Activated B cell treated with CpG ODN at 0.5 μM for 24 hours (primary cell): Measurements from ENCODE around the gene SLC16A1. TPM values are rescaled to one million over a fixed set of nuclear protein-coding genes. Genes with fewer than 3 reads are reported as not detected.

Experiments used
- ATAC-seq: fragments of 200-7000 bp; cut with Tn5 transposase; one replicate; pipeline ENCODE4 v1.10.0; 2021; ENCODE audit warnings: low read depth, mild to moderate bottlenecking, moderate library complexity
- CTCF ChIA-PET: fragments of 350-600 bp; sonication (Branson Sonifier 250); formaldehyde crosslinking; loops from one replicate; lab custom pipeline; 2021; ENCODE audit warnings: antibody characterized with exemption; lab: Charles Lee
- POLR2A ChIA-PET: fragments of 350-600 bp; sonication (Branson Sonifier 250); formaldehyde crosslinking; loops from one replicate; lab custom pipeline; 2021; ENCODE audit warnings: antibody characterized with exemption; lab: Charles Lee
- DNase-seq: peaks from one replicate; pipeline ENCODE4 v3.0.0; 2022
- H3K27ac Mint-ChIP-seq: one replicate; pipeline ENCODE4 v1.8.0; 2020; ENCODE audit warnings: mixed read lengths
- H3K27me3 Mint-ChIP-seq: one replicate; pipeline ENCODE4 v1.8.0; 2021; ENCODE audit warnings: mixed read lengths
- H3K36me3 Mint-ChIP-seq: one replicate; pipeline ENCODE4 v1.8.0; 2021; ENCODE audit warnings: low read depth, mixed read lengths
- H3K4me1 Mint-ChIP-seq: one replicate; pipeline ENCODE4 v1.8.0; 2021; ENCODE audit warnings: mixed read lengths
- H3K4me3 Mint-ChIP-seq: one replicate; pipeline ENCODE4 v1.8.0; 2020; ENCODE audit warnings: mild to moderate bottlenecking, mixed read lengths
- H3K9me3 Mint-ChIP-seq: one replicate; pipeline ENCODE4 v1.8.0; 2020; ENCODE audit warnings: mixed read lengths
- CTCF ChIP-seq: fragments of 200-600 bp; IDR thresholded peaks from one replicate; pipeline ENCODE4 v1.8.0; 2022; ENCODE audit warnings: antibody characterized with exemption, mild to moderate bottlenecking
- intact Hi-C: fragments of 100-400 bp; cut with micrococcal nuclease; formaldehyde crosslinking; loops from one replicate; pipeline ENCODE4 v1.15.1; 2024
- total RNA-seq: library from RNA; stranded (reverse); gene quantifications from 2 replicates; pipeline ENCODE4 v1.2.3, GENCODE V29; 2022

Gene SLC16A1
- total RNA-seq, 1 donor from 2014 or later = 17.9 TPM

GRCh38 chr1:112956544-112957132, 642 bp upstream of the SLC16A1 start:
- Mint-ChIP-seq H3K36me3 (peaks cover 28% of the 10 kb centered on the region), H3K4me1 (peaks cover 50% of the 10 kb centered on the region), H3K4me3 (peak overlapping the region; percentile 98), H3K9me3 (no peaks in the 10 kb centered on the region), H3K27me3 (no peaks in the 10 kb centered on the region), H3K27ac (peak overlapping the region; percentile 98)
- TF ChIP-seq CTCF = no peak
- ATAC-seq (peak; percentile 5), DNase-seq (peak; percentile 42)
- intact Hi-C loops = loop anchor here (2.0 to 10.0 kb wide), 10 partner anchors 116 to 1798 kb away; partner anchors contain the start of genes CAPZA1, CSDE1, LRIG2 and MAGI3
- ChIA-PET CTCF (interaction anchor here (0.6 to 1.9 kb wide), 10 partner anchors 21 to 241 kb away, joined by 3 to 12 read pairs (median 4); partner anchors contain the start of genes LRIG2 and PPM1J), POLR2A (interaction anchor here (0.6 to 2.6 kb wide), 8 partner anchors 86 to 900 kb away, joined by 3 to 23 read pairs (median 4); partner anchors contain the start of genes CAPZA1, LRIG2, PPM1J and ST7L)

- CTCF ChIA-PET = interaction anchor here (1.0 to 2.3 kb wide), 4 partner anchors 46 to 146 kb away, joined by 3 to 8 read pairs (median 4); partner anchors contain the start of gene LRIG2
- DNase-seq = no peak
- no peak for TF ChIP-seq CTCF
- peaks cover 41% of the 10 kb centered on the region for H3K4me1 Mint-ChIP-seq
- no peaks in the 10 kb centered on the region for H3K27me3 Mint-ChIP-seq
- H3K9me3 Mint-ChIP-seq = no peaks in the 10 kb centered on the region
- peak overlapping the region; percentile 98 for H3K27ac Mint-ChIP-seq
- H3K36me3 Mint-ChIP-seq = peaks cover 14% of the 10 kb centered on the region
- intact Hi-C loops = loop anchor here (1.0 to 10.0 kb wide), 8 partner anchors 74 to 1800 kb away; partner anchors contain the start of genes CAPZA1, CSDE1, MAGI3 and PPM1J
- peak overlapping the region; percentile 98 for H3K4me3 Mint-ChIP-seq
- POLR2A ChIA-PET = interaction anchor here (0.9 to 2.6 kb wide), 5 partner anchors 86 to 240 kb away, joined by 3 to 23 read pairs (median 3); partner anchors contain the start of genes LRIG2 and PPM1J
- peak; percentile 11 for ATAC-seq
These were observed 837 bp downstream of the SLC16A1 start for GRCh38 chr1:112954945-112955772.

GRCh38 chr1:112954017-112954650, 1.9 kb downstream of the SLC16A1 start:
- Mint-ChIP-seq H3K4me3 (peak overlapping the region; percentile 98), H3K27me3 (no peaks in the 10 kb centered on the region), H3K4me1 (peaks cover 36% of the 10 kb centered on the region), H3K36me3 (peaks cover 11% of the 10 kb centered on the region), H3K27ac (no peak overlapping the region), H3K9me3 (no peaks in the 10 kb centered on the region)
- CTCF ChIA-PET = interaction anchor here (1.1 to 2.3 kb wide), 4 partner anchors 88 to 239 kb away, joined by 3 to 8 read pairs (median 4); partner anchors contain the start of genes LRIG2 and PPM1J
- DNase-seq = no peak
- no peak for ATAC-seq
- no peak for TF ChIP-seq CTCF
- POLR2A ChIA-PET = interaction anchor here (0.6 to 1.2 kb wide), 2 partner anchors 119 to 120 kb away, joined by 3 to 5 read pairs; partner anchors contain the start of gene LRIG2
- intact Hi-C loops = loop anchor here (10.0 kb wide), 4 partner anchors 441 to 1801 kb away; partner anchors contain the start of genes CSDE1, MAGI3 and TRIM33

- no peak for TF ChIP-seq CTCF
- intact Hi-C loops = loop anchor here (10.0 kb wide), 4 partner anchors 444 to 1804 kb away; partner anchors contain the start of genes CSDE1, MAGI3 and TRIM33
- Mint-ChIP-seq H3K27ac (no peak overlapping the region), H3K36me3 (no peaks in the 10 kb centered on the region), H3K4me1 (peaks cover 10% of the 10 kb centered on the region), H3K9me3 (no peaks in the 10 kb centered on the region), H3K27me3 (no peaks in the 10 kb centered on the region), H3K4me3 (no peak overlapping the region)
- ChIA-PET POLR2A (no interaction called here), CTCF (no interaction called here)
- no peak for DNase-seq
- no peak for ATAC-seq
These were observed 5.6 kb downstream of the SLC16A1 start for GRCh38 chr1:112950426-112950825.
